C4-2B (cell line): ENCODE measurements around the gene HS2ST1.
A peak's percentile ranks its signal among the peaks of the same experiment; 100 is the strongest.

Experiments
- H3K27ac ChIP-seq: fragments of 450-650 bp; 2 replicates; pipeline ENCODE4 v1.5.1; 2017
- CTCF ChIP-seq: fragments of 450-650 bp; conservative IDR thresholded peaks from 2 replicates; pipeline ENCODE4 v1.5.1; 2017; ENCODE audit warnings: mild to moderate bottlenecking
- ZFX ChIP-seq: fragments of 450-650 bp; IDR thresholded peaks from 2 replicates; pipeline ENCODE4 v1.6.1; 2017

The HS2ST1 gene

GRCh38 chr1:86914998-86915736 lies 732 bp downstream of the HS2ST1 start:
- TF ChIP-seq CTCF (no peak), ZFX (no peak)
- H3K27ac ChIP-seq: peak overlapping the region; percentile 87

- peak overlapping the region; percentile 87 for H3K27ac ChIP-seq
- TF ChIP-seq ZFX (no peak), CTCF (no peak)
Observed at GRCh38 chr1:86915737-86916235, 1.4 kb downstream of the HS2ST1 start.

- no peak overlapping the region for H3K27ac ChIP-seq
- TF ChIP-seq ZFX (no peak), CTCF (no peak)
Observed at GRCh38 chr1:86916752-86917151, 2.3 kb downstream of the HS2ST1 start.

- no peak for TF ChIP-seq ZFX
- no peak for TF ChIP-seq CTCF
- no peak overlapping the region for H3K27ac ChIP-seq
Observed at GRCh38 chr1:86922445-86922844, 8.0 kb downstream of the HS2ST1 start.

GRCh38 chr1:86924324-86924960 lies 10.0 kb downstream of the HS2ST1 start:
- TF ChIP-seq ZFX: no peak
- no peak for TF ChIP-seq CTCF
- no peak overlapping the region for H3K27ac ChIP-seq

- TF ChIP-seq ZFX (no peak), CTCF (no peak)
- no peak overlapping the region for H3K27ac ChIP-seq
Observed at GRCh38 chr1:86925742-86926141, 11.3 kb downstream of the HS2ST1 start.

GRCh38 chr1:86926883-86927282 lies 12.4 kb downstream of the HS2ST1 start:
- TF ChIP-seq CTCF (no peak), ZFX (no peak)
- no peak overlapping the region for H3K27ac ChIP-seq
